CD8-positive, alpha-beta memory T cell (primary cell): Measurements from ENCODE around the gene IDE. TPM values are rescaled to one million over a fixed set of nuclear protein-coding genes. Genes with fewer than 3 reads are reported as not detected.

Experiments used
- CTCF ChIA-PET: fragments of 350-600 bp; sonication (Branson Sonifier 250); formaldehyde crosslinking; loops from one replicate; lab custom pipeline; 2021; ENCODE audit warnings: antibody characterized with exemption; lab: Charles Lee
- POLR2A ChIA-PET: fragments of 350-600 bp; sonication (Branson Sonifier 250); formaldehyde crosslinking; loops from one replicate; lab custom pipeline; 2021; ENCODE audit warnings: antibody characterized with exemption; lab: Charles Lee
- DNase-seq, 5 donors: peaks; one replicate each; pipeline versions ENCODE4 v3.0.0 to v3.0.0-alpha.2; 2020 to 2022; ENCODE audit warnings: mixed read lengths in 1 of 5
- H3K27ac ChIP-seq: one replicate; pipeline ENCODE4 v1.7.0; 2013; ENCODE audit warnings: low read depth, mild to moderate bottlenecking, low read length, moderate library complexity
- H3K27me3 ChIP-seq: 2 replicates; pipeline ENCODE4 v1.7.0; 2013; ENCODE audit warnings: low read length, mild to moderate bottlenecking; ENCODE audit not compliant: insufficient read depth, poor library complexity, severe bottlenecking
- H3K36me3 ChIP-seq: 2 replicates; pipeline ENCODE4 v1.7.0; 2013; ENCODE audit warnings: mild to moderate bottlenecking, low read length, moderate library complexity; ENCODE audit not compliant: insufficient read depth
- H3K4me1 ChIP-seq: 2 replicates; pipeline ENCODE4 v1.7.0; 2013; ENCODE audit warnings: mild to moderate bottlenecking, low read length, moderate library complexity; ENCODE audit not compliant: insufficient read depth
- H3K4me3 ChIP-seq: 2 replicates; pipeline ENCODE4 v1.7.0; 2013; ENCODE audit warnings: mild to moderate bottlenecking, low read length
- H3K9me3 ChIP-seq: 2 replicates; pipeline ENCODE4 v1.7.0; 2013; ENCODE audit warnings: mild to moderate bottlenecking, low read length
- H3K27ac Mint-ChIP-seq, 8 donors: one replicate each; pipeline ENCODE4 v1.8.0; 2020 to 2021; ENCODE audit warnings: mixed read lengths in 8 of 8, mild to moderate bottlenecking in 6 of 8, inconsistent platforms in 3 of 8, moderate library complexity in 3 of 8
- H3K27me3 Mint-ChIP-seq, 2 donors: one replicate each; pipeline ENCODE4 v1.8.0; 2020 to 2021; ENCODE audit warnings: mixed read lengths in 2 of 2, mild to moderate bottlenecking in 1 of 2, moderate library complexity in 1 of 2
- H3K36me3 Mint-ChIP-seq, 3 donors: one replicate each; pipeline ENCODE4 v1.8.0; 2020 to 2021; ENCODE audit warnings: mixed read lengths in 3 of 3, inconsistent platforms in 1 of 3, mild to moderate bottlenecking in 1 of 3
- H3K4me1 Mint-ChIP-seq, 3 donors: one replicate each; pipeline ENCODE4 v1.8.0; 2020 to 2021; ENCODE audit warnings: mixed read lengths in 3 of 3, inconsistent platforms in 1 of 3, mild to moderate bottlenecking in 1 of 3
- H3K4me3 Mint-ChIP-seq, 7 donors: one replicate each; pipeline ENCODE4 v1.8.0; 2020 to 2021; ENCODE audit warnings: mixed read lengths in 7 of 7, mild to moderate bottlenecking in 6 of 7, moderate library complexity in 4 of 7, inconsistent platforms in 2 of 7
- H3K9me3 Mint-ChIP-seq, 5 donors: one replicate each; pipeline ENCODE4 v1.8.0; 2020 to 2022; ENCODE audit warnings: mixed read lengths in 5 of 5, mild to moderate bottlenecking in 3 of 5, moderate library complexity in 2 of 5, inconsistent platforms in 1 of 5
- polyA plus RNA-seq: library from polyadenylated mRNA; unstranded; fragments of 300-500 nt; fragmentation: Illumina TruSeq; gene quantifications from one replicate; pipeline ENCODE4 v1.2.3, GENCODE V29; 2021
- total RNA-seq, 2 experiments: library from RNA; stranded (reverse); gene quantifications; one replicate each; pipeline ENCODE4 v1.2.3, GENCODE V29; 2021

Gene IDE
- total and polyA plus RNA-seq, 3 experiments from 2014 or later, result 19.0 to 42.8 (median 42.4) TPM

- H3K4me1 ChIP-seq, result no peaks in the 10 kb centered on the region
- Mint-ChIP-seq H3K4me1 (no peaks in the 10 kb centered on the region), H3K27ac (no peak overlapping the region), H3K27me3 (no peaks in the 10 kb centered on the region), H3K9me3 (no peaks in the 10 kb centered on the region), H3K4me3 (no peak overlapping the region), H3K36me3 (peaks cover 8 to 89% (median 24%) of the 10 kb centered on the region in 3 donors)
- no peak overlapping the region for H3K4me3 ChIP-seq
- no peaks in the 10 kb centered on the region for H3K9me3 ChIP-seq
- ChIA-PET POLR2A (no interaction called here), CTCF (no interaction called here)
- DNase-seq, result no peak
- H3K36me3 ChIP-seq, result peaks cover 6% of the 10 kb centered on the region
- no peak overlapping the region for H3K27ac ChIP-seq
- no peaks in the 10 kb centered on the region for H3K27me3 ChIP-seq
These were observed 90.4 kb downstream of the IDE start for GRCh38 chr10:92483539-92483938.

- ChIA-PET CTCF (interaction anchor here (1.0 kb wide), 1 partner anchor 94 kb away, joined by 3 read pairs; no protein-coding TSS in a partner anchor), POLR2A (no interaction called here)
- Mint-ChIP-seq H3K27me3 (no peaks in the 10 kb centered on the region), H3K36me3 (peaks cover 6 to 74% (median 17%) of the 10 kb centered on the region in 3 donors), H3K27ac (no peak overlapping the region), H3K9me3 (no peaks in the 10 kb centered on the region), H3K4me3 (no peak overlapping the region), H3K4me1 (no peaks in the 10 kb centered on the region)
- H3K9me3 ChIP-seq, result no peaks in the 10 kb centered on the region
- H3K4me3 ChIP-seq, result no peak overlapping the region
- H3K27ac ChIP-seq, result no peak overlapping the region
- H3K36me3 ChIP-seq, result peaks cover 10% of the 10 kb centered on the region
- no peaks in the 10 kb centered on the region for H3K27me3 ChIP-seq
- H3K4me1 ChIP-seq, result no peaks in the 10 kb centered on the region
- DNase-seq, result no peak
These were observed 93.5 kb downstream of the IDE start for GRCh38 chr10:92480413-92480812.

GRCh38 chr10:92479547-92479946 is 94.3 kb downstream of the IDE start:
- H3K27ac ChIP-seq, result no peak overlapping the region
- no peaks in the 10 kb centered on the region for H3K4me1 ChIP-seq
- Mint-ChIP-seq H3K27ac (no peak overlapping the region), H3K4me1 (no peaks in the 10 kb centered on the region), H3K4me3 (no peak overlapping the region), H3K27me3 (no peaks in the 10 kb centered on the region), H3K36me3 (peaks cover 6 to 74% (median 22%) of the 10 kb centered on the region in 3 donors), H3K9me3 (no peaks in the 10 kb centered on the region)
- no peak overlapping the region for H3K4me3 ChIP-seq
- H3K9me3 ChIP-seq, result no peaks in the 10 kb centered on the region
- H3K36me3 ChIP-seq, result peaks cover 17% of the 10 kb centered on the region
- DNase-seq, result no peak
- no peaks in the 10 kb centered on the region for H3K27me3 ChIP-seq
- ChIA-PET CTCF (interaction anchor here (1.0 kb wide), 1 partner anchor 95 kb away, joined by 3 read pairs; no protein-coding TSS in a partner anchor), POLR2A (no interaction called here)

- POLR2A ChIA-PET, result interaction anchor here (0.6 kb wide), 1 partner anchor 184 kb away, joined by 6 read pairs; no protein-coding TSS in a partner anchor
- CTCF ChIA-PET, result no interaction called here
- Mint-ChIP-seq H3K9me3 (no peaks in the 10 kb centered on the region), H3K36me3 (peaks cover 6 to 69% (median 21%) of the 10 kb centered on the region in 3 donors), H3K4me3 (no peak overlapping the region), H3K4me1 (no peaks in the 10 kb centered on the region), H3K27ac (no peak overlapping the region), H3K27me3 (no peaks in the 10 kb centered on the region)
- Histone ChIP-seq H3K36me3 (peaks cover 17% of the 10 kb centered on the region), H3K4me1 (no peaks in the 10 kb centered on the region), H3K4me3 (no peak overlapping the region), H3K27ac (no peak overlapping the region), H3K9me3 (no peaks in the 10 kb centered on the region), H3K27me3 (no peaks in the 10 kb centered on the region)
- no peak for DNase-seq
These were observed 95.4 kb downstream of the IDE start for GRCh38 chr10:92478536-92478935.

- Histone ChIP-seq H3K36me3 (peaks cover 12% of the 10 kb centered on the region), H3K9me3 (no peaks in the 10 kb centered on the region), H3K27ac (no peak overlapping the region), H3K27me3 (no peaks in the 10 kb centered on the region), H3K4me3 (no peak overlapping the region), H3K4me1 (no peaks in the 10 kb centered on the region)
- H3K36me3 Mint-ChIP-seq, result peaks cover 6 to 56% (median 16%) of the 10 kb centered on the region in 3 donors
- ChIA-PET CTCF (no interaction called here), POLR2A (interaction anchor here (0.7 kb wide), 1 partner anchor 48 kb away, joined by 3 read pairs; no protein-coding TSS in a partner anchor)
- no peaks in the 10 kb centered on the region for H3K4me1 Mint-ChIP-seq
- peak overlapping the region in 1 of 7 donors; percentile 51 for H3K4me3 Mint-ChIP-seq
- DNase-seq, result no peak
- H3K27ac Mint-ChIP-seq, result peak overlapping the region in 1 of 8 donors; percentile 23
- no peaks in the 10 kb centered on the region for H3K27me3 Mint-ChIP-seq
- H3K9me3 Mint-ChIP-seq, result no peaks in the 10 kb centered on the region
These were observed 98.5 kb downstream of the IDE start for GRCh38 chr10:92475357-92475868.

- no peak for DNase-seq
- ChIA-PET POLR2A (no interaction called here), CTCF (no interaction called here)
- Histone ChIP-seq H3K27me3 (no peaks in the 10 kb centered on the region), H3K27ac (no peak overlapping the region), H3K4me1 (no peaks in the 10 kb centered on the region), H3K4me3 (no peak overlapping the region), H3K36me3 (peaks cover 23% of the 10 kb centered on the region), H3K9me3 (no peaks in the 10 kb centered on the region)
- Mint-ChIP-seq H3K27me3 (no peaks in the 10 kb centered on the region), H3K27ac (no peak overlapping the region), H3K36me3 (peaks cover 12 to 62% (median 20%) of the 10 kb centered on the region in 3 donors), H3K9me3 (no peaks in the 10 kb centered on the region), H3K4me1 (no peaks in the 10 kb centered on the region), H3K4me3 (no peak overlapping the region)
These were observed 103.9 kb downstream of the IDE start for GRCh38 chr10:92470026-92470425.

- peaks cover 32% of the 10 kb centered on the region for H3K36me3 ChIP-seq
- H3K4me3 ChIP-seq, result no peak overlapping the region
- CTCF ChIA-PET, result no interaction called here
- Mint-ChIP-seq H3K4me1 (peaks cover 0 to 2% (median 0%) of the 10 kb centered on the region in 3 donors), H3K27me3 (no peaks in the 10 kb centered on the region), H3K36me3 (peaks cover 19 to 74% (median 30%) of the 10 kb centered on the region in 3 donors), H3K4me3 (no peak overlapping the region), H3K27ac (no peak overlapping the region), H3K9me3 (no peaks in the 10 kb centered on the region)
- no peaks in the 10 kb centered on the region for H3K9me3 ChIP-seq
- H3K4me1 ChIP-seq, result no peaks in the 10 kb centered on the region
- H3K27me3 ChIP-seq, result no peaks in the 10 kb centered on the region
- no peak overlapping the region for H3K27ac ChIP-seq
- DNase-seq, result no peak
- POLR2A ChIA-PET, result no interaction called here
These were observed 109.5 kb downstream of the IDE start for GRCh38 chr10:92464364-92464763.

- Histone ChIP-seq H3K27ac (no peak overlapping the region), H3K9me3 (no peaks in the 10 kb centered on the region), H3K27me3 (no peaks in the 10 kb centered on the region), H3K4me3 (no peak overlapping the region), H3K4me1 (no peaks in the 10 kb centered on the region), H3K36me3 (peaks cover 27% of the 10 kb centered on the region)
- Mint-ChIP-seq H3K27me3 (no peaks in the 10 kb centered on the region), H3K4me3 (no peak overlapping the region), H3K9me3 (no peaks in the 10 kb centered on the region), H3K4me1 (peaks cover 0 to 2% (median 0%) of the 10 kb centered on the region in 3 donors), H3K27ac (no peak overlapping the region), H3K36me3 (peaks cover 12 to 74% (median 22%) of the 10 kb centered on the region in 3 donors)
- CTCF ChIA-PET, result no interaction called here
- POLR2A ChIA-PET, result no interaction called here
- no peak for DNase-seq
These were observed 110.3 kb downstream of the IDE start for GRCh38 chr10:92463582-92463981.
